Gastrocnemius medialis (tissue), 4 donors: ENCODE data around the gene GJB6.

ENCODE experiments used
- CTCF ChIP-seq, 5 experiments: fragments of 450-650 bp in 3 of 5; fragments of 200-600 bp in 2 of 5; sonication (generic) in 2 of 5; IDR thresholded peaks in 4 of 5; conservative IDR thresholded peaks in 1 of 5; 1 replicate in 4 of 5; 2 replicates in 1 of 5; pipeline ENCODE4 v1.5.1; 2016 to 2019; ENCODE audit warnings: antibody characterized with exemption in 5 of 5, mild to moderate bottlenecking in 3 of 5, moderate library complexity in 3 of 5
- POLR2A ChIP-seq, 2 donors: fragments of 450-650 bp; IDR thresholded peaks; one replicate each; pipeline ENCODE4 v1.6.1; 2017; ENCODE audit warnings: antibody characterized with exemption in 2 of 2, mild to moderate bottlenecking in 2 of 2, moderate library complexity in 2 of 2

GRCh38 chr13:20198781-20199180, 33.3 kb downstream of the GJB6 start:
- TF ChIP-seq CTCF (IDR thresholded peaks at IDR 0.05 in 4 of 5, conservative IDR thresholded peaks at IDR 0.05 in 1 of 5) (no peak), POLR2A (IDR thresholded peaks at IDR 0.05) (no peak)
